OCI-LY7 (cell line): ENCODE data around the gene PABPC1L2A.

Experiments
- EZH2phosphoT487 ChIP-seq: fragments of 200-600 bp; sonication (generic); IDR thresholded peaks from 2 replicates; pipeline ENCODE4 v1.6.1; 2018; ENCODE audit warnings: low read depth, borderline replicate concordance, mild to moderate bottlenecking, mixed run types, antibody characterized with exemption, low read length, moderate library complexity, mixed read lengths
- TF ChIP-seq, protein P1 (sequence below): fragments of 200-600 bp; sonication (generic); conservative IDR thresholded peaks from 2 replicates; pipeline ENCODE4 v1.5.1; 2014; ENCODE audit warnings: mild to moderate bottlenecking, antibody characterized with exemption, low read length, moderate library complexity, mixed read lengths

DNA sequence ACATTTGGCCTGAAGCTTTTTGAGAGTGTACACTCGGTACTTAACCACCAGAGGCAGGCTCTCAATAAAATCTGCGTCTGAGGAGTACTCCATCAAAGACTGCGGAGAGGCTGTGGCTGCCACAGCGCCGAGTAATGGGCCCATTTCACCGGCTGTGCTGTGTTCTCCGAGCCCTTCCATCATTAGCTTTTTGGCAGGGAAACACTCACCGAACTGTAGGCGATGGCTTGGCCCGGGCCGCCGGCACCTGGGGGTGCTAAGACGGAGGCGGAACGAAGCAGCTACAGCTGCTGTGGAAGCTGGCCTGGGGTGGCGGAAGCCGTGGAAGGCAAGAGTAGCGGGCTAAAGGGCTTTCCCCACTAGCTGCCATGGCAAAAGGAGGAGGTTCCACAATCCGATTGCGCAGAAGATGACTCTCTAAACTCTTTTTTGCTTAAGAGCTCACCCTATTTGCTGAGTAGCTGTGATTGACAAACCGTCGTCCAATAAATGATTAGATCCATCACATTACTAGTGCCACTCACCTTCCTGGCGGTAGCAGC is 48.5 kb upstream of the PABPC1L2A start:
- TF ChIP-seq, protein P1, sequence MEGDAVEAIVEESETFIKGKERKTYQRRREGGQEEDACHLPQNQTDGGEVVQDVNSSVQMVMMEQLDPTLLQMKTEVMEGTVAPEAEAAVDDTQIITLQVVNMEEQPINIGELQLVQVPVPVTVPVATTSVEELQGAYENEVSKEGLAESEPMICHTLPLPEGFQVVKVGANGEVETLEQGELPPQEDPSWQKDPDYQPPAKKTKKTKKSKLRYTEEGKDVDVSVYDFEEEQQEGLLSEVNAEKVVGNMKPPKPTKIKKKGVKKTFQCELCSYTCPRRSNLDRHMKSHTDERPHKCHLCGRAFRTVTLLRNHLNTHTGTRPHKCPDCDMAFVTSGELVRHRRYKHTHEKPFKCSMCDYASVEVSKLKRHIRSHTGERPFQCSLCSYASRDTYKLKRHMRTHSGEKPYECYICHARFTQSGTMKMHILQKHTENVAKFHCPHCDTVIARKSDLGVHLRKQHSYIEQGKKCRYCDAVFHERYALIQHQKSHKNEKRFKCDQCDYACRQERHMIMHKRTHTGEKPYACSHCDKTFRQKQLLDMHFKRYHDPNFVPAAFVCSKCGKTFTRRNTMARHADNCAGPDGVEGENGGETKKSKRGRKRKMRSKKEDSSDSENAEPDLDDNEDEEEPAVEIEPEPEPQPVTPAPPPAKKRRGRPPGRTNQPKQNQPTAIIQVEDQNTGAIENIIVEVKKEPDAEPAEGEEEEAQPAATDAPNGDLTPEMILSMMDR: no peak
- no peak for TF ChIP-seq EZH2phosphoT487
